HL-60 (cell line): ENCODE results near the gene GRIFIN.

ENCODE experiments used
- DNase-seq, 2 experiments: peaks; one replicate each; pipeline ENCODE4 v3.0.0-alpha.2; 2010 to 2020; ENCODE audit warnings: low read depth in 1 of 2, low spot score in 1 of 2
- H3K27ac ChIP-seq: fragments of 250-450 bp; sonication (Bioruptor Pico); replicated peaks from 2 replicates; pipeline ENCODE4 v1.5.1; 2020; ENCODE audit warnings: mild to moderate bottlenecking, moderate library complexity
- H3K27me3 ChIP-seq: fragments of 250-450 bp; sonication (Bioruptor Pico); 2 replicates; pipeline ENCODE4 v1.5.1; 2021; ENCODE audit warnings: mild to moderate bottlenecking, moderate library complexity; ENCODE audit not compliant: insufficient read depth, poor library complexity, severe bottlenecking
- H3K4me3 ChIP-seq: replicated peaks from 2 replicates; pipeline ENCODE4 v1.5.1; 2011; ENCODE audit warnings: mild to moderate bottlenecking, control low read depth, low read length; ENCODE audit not compliant: insufficient read depth
- CTCF ChIP-seq: IDR thresholded peaks from one replicate; pipeline ENCODE4 v1.5.1; 2011; ENCODE audit warnings: low read length, control low read depth, inconsistent platforms; ENCODE audit not compliant: insufficient read depth
- GABPA ChIP-seq: IDR thresholded peaks from 2 replicates; pipeline ENCODE4 v1.6.1; 2012; ENCODE audit warnings: low read depth
- POLR2AphosphoS5 ChIP-seq: IDR thresholded peaks from 2 replicates; pipeline ENCODE4 v1.6.1; 2012; ENCODE audit warnings: low read depth
- REST ChIP-seq: IDR thresholded peaks from 2 replicates; pipeline ENCODE4 v1.6.1; 2012; ENCODE audit warnings: low read depth; ENCODE audit not compliant: insufficient replicate concordance
- SPI1 ChIP-seq: IDR thresholded peaks from 2 replicates; pipeline ENCODE4 v1.6.1; 2012; ENCODE audit warnings: low read depth, mild to moderate bottlenecking, borderline replicate concordance

The GRIFIN gene

GRCh38 chr7:2517678-2518507 is 41.7 kb upstream of the GRIFIN start:
- no peak overlapping the region for H3K4me3 ChIP-seq
- DNase-seq: no peak
- H3K27me3 ChIP-seq: no peaks in the 10 kb centered on the region
- TF ChIP-seq CTCF (no peak), POLR2AphosphoS5 (no peak), SPI1 (no peak), REST (no peak), GABPA (no peak)
- no peak overlapping the region for H3K27ac ChIP-seq

- no peak for DNase-seq
- Histone ChIP-seq H3K27ac (no peak overlapping the region), H3K27me3 (no peaks in the 10 kb centered on the region), H3K4me3 (no peak overlapping the region)
- no peak for TF ChIP-seq POLR2AphosphoS5
- no peak for TF ChIP-seq CTCF
- no peak for TF ChIP-seq GABPA
- TF ChIP-seq REST: no peak
- no peak for TF ChIP-seq SPI1
Observed at GRCh38 chr7:2517026-2517425, 40.8 kb upstream of the GRIFIN start.

GRCh38 chr7:2516194-2516555 is 40.0 kb upstream of the GRIFIN start:
- DNase-seq: no peak
- Histone ChIP-seq H3K4me3 (no peak overlapping the region), H3K27me3 (no peaks in the 10 kb centered on the region), H3K27ac (no peak overlapping the region)
- TF ChIP-seq CTCF: no peak
- no peak for TF ChIP-seq SPI1
